HG02798 (cell line): Measurements from ENCODE around the gene C1QL3.

ENCODE experiments used
- ATAC-seq: cut with Tn5 transposase; IDR thresholded peaks from one replicate; pipeline ENCODE4 v1.9.1; 2021; ENCODE audit warnings: mild to moderate bottlenecking; ENCODE audit not compliant: unreplicated experiment, poor library complexity

The C1QL3 gene

DNA sequence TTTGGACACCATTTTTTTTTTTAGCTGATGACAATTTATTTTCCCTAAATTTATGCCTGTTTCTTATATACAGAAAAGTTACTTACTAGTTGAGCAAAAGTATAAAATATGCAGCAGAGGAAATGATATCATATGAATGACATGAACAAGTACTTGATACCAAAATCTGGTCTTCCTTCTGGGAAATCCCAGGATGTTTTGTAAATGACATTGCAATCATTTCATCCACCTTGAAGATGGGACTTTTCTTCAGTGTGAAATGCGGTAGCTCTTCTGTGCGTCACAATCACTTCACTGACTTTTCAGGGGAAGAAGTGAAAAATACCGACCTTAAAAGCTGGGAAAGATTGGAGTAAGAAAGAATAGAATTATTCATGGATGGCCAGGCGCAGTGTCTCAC lies 23.8 kb downstream of the C1QL3 start:
- ATAC-seq, result no peak

DNA sequence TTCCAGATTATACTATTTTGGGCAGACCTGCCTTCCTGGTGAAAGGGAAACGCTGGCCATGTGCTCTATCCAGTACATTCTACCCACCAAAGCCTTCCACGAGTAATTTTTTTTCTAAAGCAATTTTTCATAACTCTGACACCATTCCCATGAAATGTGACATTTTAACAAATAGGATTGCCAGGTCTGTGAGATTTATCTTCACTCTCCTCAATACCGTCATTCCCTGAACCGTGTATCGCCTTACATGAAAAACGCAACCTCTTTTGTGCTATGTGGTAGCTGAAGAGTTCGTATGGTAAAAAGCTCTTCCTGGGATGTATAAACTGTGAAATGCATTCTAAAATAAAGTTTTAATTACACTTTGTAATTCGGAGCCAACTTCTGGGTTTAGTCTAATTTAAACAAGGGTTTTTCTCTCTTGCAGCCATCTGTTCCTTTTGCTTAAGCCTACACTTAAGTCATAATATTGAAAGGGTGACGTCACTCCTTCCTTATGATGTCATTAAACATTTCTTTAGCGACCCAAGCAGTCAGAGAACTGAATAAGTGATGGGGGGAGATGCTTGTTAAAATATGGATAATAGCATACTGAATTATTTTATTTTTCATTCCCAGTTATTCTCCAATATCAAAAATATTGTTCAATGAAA lies 27.7 kb downstream of the C1QL3 start:
- ATAC-seq, result no peak

DNA sequence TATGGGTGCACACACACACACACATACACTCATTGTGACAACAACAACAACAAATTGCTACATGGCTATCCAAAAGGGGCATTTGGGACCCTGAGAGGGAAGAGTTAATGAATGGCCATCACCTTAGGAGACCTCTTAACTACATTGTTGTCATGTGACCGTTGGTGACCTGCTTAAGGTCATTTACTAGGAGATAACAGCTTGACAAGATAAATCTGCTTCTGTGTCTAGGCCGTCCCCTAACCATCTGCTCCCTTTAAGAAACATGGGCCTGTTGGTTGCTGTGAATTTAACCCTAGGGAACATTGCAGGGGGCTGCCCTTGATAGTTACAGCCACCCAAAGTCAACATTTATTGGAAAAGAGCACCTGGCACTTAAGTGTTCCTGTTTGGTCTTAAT lies 29.7 kb downstream of the C1QL3 start:
- ATAC-seq, result no peak

DNA sequence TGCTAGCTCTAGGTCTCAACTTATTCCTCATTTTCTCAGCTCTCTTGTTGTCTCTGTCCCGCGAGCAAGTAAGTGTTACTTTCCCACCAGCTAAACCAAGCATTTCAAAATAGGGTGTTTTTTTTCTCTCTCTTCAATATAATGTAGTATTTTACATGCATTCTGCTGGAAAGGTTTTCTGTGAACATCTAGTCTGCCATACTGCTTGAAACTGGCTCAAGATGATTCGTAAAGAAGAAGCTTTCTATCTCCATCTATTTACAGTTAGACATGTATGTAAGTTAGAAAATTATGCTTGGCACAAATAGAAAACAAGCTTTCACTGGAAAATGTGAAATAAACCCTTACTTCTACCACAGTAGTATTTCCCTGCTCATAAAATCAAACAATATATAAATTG lies 31.2 kb downstream of the C1QL3 start:
- no peak for ATAC-seq

DNA sequence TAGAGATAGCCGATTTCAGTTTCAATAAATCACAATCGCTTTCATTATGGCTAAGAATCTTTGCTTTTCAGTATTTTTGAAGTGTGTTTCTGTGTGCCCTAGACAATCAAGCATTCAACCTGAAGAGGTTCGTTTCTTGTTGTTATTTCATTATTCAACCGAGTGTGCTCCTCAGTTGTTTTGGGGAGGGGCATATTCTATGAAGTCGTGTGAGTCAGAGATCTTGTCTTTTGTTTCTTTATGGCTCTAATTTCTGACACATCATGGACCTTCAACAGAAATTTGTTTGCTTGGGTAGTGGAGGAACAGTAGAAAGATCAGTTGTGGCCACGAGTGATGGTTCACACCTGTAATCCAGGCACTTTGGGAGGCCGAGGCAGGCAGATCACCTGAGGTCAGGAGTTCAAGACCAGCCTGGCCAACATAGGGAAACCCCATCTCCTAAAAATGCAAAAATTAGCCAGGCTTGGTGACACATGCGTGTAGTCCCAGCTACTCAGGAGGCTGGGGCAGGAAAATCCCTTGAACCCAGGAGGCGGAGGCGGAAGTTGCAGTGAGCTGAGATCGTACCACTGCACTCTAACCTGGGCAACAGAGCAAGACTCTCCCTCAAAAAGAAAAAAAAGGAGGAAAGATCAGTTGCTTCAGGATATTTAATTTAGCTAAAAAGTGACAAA lies 38.3 kb downstream of the C1QL3 start:
- no peak for ATAC-seq

DNA sequence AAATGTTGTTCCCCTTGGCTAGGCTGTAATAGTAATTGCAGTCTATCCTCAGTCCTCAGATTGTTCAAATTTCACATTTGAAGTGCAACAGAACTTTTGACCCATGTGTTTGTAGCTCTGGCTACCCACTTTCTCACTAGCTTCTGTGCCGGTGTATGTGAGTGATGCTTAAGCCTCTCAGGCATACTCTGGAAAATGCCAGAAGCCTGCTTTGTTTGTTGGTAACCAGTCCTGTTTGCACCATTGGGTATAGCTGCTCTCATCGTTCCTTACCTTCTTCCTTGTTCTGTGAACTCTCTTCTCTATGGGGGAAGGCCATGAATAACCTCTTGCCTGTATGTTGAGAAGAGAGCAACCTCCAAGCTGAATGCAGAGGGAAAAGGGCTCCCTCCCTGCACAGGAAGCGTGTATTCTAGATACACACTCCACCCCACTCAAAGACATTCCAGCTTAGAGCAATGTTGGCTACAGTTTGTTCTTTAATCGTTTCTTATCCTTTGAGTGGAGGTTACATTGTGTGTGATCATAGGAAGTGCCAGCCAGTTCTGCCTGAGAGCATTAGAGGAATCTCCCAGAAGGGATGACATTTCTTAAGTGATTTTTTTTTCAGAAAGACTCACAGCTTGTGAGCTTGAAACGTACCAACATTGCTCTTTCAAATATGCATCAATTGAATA lies 40.5 kb downstream of the C1QL3 start:
- ATAC-seq, result no peak

DNA sequence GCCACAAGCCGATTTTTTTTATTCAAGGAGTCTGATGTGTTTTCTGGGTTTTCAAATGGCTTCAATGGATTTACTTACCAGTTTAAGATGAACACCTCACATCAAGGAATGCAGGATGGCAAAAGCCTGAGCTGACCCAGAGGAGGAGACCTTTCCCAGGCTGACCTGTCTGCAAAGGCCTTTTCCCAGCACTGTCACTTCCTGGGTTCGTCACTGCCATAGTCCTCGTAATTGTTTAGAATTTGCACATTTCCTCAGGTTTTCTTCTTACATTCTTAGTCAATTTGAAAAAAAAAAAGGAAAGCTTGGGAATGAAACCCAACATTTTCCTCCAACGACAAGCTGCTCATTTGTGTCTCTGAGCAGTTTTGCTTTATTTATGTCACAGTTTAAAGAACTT lies 42.9 kb downstream of the C1QL3 start:
- no peak for ATAC-seq

DNA sequence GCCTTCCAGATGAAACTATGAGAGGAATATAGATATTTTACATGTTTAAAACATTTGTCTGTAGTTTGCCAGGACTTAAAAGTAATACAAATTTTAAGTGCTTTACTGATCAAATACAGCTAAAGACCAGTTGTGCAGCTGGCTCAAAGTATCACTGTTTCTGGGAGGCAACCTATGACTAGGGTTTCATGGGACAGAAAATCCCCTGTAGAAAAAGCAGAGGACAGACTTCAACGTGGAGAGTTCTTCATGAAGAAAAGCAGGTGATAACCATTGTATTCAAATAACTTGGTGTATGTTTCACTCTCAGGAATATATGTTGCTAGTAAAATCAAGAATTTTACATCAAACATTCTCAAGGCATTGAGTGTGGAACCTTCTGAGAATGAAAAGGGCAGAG lies 43.9 kb downstream of the C1QL3 start:
- ATAC-seq, result no peak

DNA sequence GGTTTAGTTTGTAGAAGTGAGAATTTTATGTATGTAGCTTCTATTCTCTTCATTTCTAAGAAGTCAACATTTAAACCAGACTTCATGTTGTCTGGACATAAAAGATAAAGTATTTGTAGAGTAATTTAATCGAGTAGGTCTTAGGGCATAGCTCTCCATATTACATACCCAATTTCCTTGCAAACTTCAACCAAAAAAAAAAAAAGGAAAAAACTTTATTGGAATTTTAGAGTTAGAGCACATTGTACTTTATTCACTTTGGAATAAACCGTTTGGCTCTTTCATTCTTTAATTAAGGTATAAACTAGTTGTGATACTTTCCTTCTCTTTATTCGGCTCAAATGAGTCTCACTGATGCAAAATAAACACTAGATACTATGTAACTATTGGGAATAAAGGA lies 48.9 kb downstream of the C1QL3 start:
- ATAC-seq, result no peak

DNA sequence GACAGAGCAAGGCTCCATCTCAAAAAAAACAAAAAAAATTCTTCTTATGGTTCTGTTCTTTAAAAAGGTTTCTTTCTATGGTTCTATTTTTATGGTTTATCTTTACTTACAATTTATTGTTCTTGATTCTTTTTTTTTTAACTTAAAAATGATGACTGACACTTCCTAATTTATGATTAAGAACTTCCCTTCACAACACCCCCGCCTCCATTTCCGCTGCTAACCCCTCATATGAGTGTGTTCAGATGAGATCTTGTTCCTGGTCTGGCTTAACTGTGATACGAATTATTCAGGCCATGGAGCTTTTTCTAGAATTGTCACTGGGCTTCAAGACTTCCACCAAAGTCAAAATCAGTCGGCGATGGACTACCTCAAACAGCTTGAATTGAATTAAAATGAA lies 50.9 kb downstream of the C1QL3 start:
- ATAC-seq, result no peak

DNA sequence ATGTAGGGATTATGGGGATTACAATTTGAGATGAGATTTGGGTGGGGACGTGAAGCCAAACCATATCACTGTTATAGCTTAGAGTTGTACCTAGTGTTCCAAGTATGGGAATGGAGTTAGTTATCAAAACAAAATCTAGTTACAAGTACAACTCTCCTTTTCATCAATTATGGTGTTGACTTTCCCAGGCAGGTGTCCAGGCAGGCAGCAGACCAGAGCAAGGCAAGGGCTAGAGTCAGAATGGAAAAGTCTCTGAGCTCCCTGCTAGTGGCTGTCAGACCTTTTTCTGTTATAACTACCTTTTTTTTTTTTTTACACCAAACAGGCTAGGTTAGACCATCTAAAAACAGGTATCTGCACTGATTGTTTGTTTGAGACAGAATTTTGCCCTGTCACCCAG lies 55.7 kb downstream of the C1QL3 start:
- no peak for ATAC-seq
